ENCODE data around the gene MICB. TPM values are rescaled to one million over a fixed set of nuclear protein-coding genes. Genes with fewer than 3 reads are reported as not detected.

Gene MICB
- total RNA-seq, 1 experiment from 2014 or later = 37.0 TPM

DNA sequence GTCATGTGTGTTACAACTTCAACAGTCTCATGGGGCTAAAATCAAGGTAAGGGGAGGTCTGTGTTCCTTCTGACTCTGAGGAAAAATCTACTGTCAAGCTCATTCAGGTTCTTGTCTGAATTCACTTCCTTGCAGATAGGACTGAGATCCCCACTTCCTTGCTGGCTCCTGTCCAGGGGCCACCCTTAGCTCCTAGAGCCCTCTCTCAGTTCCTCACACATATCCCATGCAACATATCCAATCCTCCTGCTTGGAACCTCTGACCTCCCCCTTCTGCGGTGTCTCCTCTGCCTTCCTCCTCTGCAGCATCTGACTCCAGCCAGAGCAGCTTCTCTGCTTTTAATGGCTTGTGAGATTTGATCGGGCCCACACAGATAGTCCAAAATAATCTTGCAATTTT lies 27.1 kb upstream of the MICB start:
- Mint-ChIP-seq H3K27me3 (ENCODE audit: low read depth) (peaks cover 24% of the 10 kb centered on the region), H3K9me3 (no peaks in the 10 kb centered on the region), H3K36me3 (no peaks in the 10 kb centered on the region), H3K4me3 (no peak overlapping the region), H3K27ac (no peak overlapping the region), H3K4me1 (no peaks in the 10 kb centered on the region)
- CTCF ChIA-PET = interaction anchor here (0.6 to 1.3 kb wide), 2 partner anchors 9 to 29 kb away, joined by 3 read pairs; no protein-coding TSS in a partner anchor
- TF ChIP-seq ZNF396 (CRISPR knock-in tag; IDR thresholded peaks at IDR 0.05; ENCODE audit: borderline replicate concordance) (no peak), ZBTB43 (CRISPR knock-in tag; IDR thresholded peaks at IDR 0.05) (no peak)
- ATAC-seq (no peak), DNase-seq (ENCODE audit: low spot score) (no peak)
- POLR2A ChIA-PET = no interaction called here

- ATAC-seq = no peak
- Mint-ChIP-seq H3K4me1 (peaks cover 3% of the 10 kb centered on the region; the same call in 1 of the 2 replicates), H3K27me3 (ENCODE audit: low read depth) (peaks cover 24% of the 10 kb centered on the region), H3K27ac (no peak overlapping the region), H3K9me3 (no peaks in the 10 kb centered on the region), H3K4me3 (no peak overlapping the region), H3K36me3 (no peaks in the 10 kb centered on the region)
- ChIA-PET CTCF (interaction anchor here (1.3 kb wide), 1 partner anchor 30 kb away, joined by 3 read pairs; no protein-coding TSS in a partner anchor), POLR2A (no interaction called here)
- DNase-seq (ENCODE audit: low spot score) = no peak
- TF ChIP-seq ZSCAN18 (CRISPR knock-in tag; IDR thresholded peaks at IDR 0.05) (no peak), ZNF121 (CRISPR knock-in tag; IDR thresholded peaks at IDR 0.05) (no peak), ETV6 (CRISPR knock-in tag; IDR thresholded peaks at IDR 0.05) (no peak), GTF2I (CRISPR knock-in tag; conservative IDR thresholded peaks at IDR 0.05) (no peak), CBFB (CRISPR knock-in tag; IDR thresholded peaks at IDR 0.05; ENCODE audit: low read depth) (no peak), IRF1 (CRISPR knock-in tag; IDR thresholded peaks at IDR 0.05) (no peak), ELF4 (CRISPR knock-in tag; IDR thresholded peaks at IDR 0.05; ENCODE audit: low read depth) (no peak), SP1 (CRISPR knock-in tag; conservative IDR thresholded peaks at IDR 0.05) (no peak), NR3C1 (CRISPR knock-in tag; conservative IDR thresholded peaks at IDR 0.05; ENCODE audit: low read depth) (no peak), CREM (CRISPR knock-in tag; IDR thresholded peaks at IDR 0.05) (no peak), HMGXB4 (CRISPR knock-in tag; IDR thresholded peaks at IDR 0.05) (no peak)
- TF ChIP-seq, protein P1, sequence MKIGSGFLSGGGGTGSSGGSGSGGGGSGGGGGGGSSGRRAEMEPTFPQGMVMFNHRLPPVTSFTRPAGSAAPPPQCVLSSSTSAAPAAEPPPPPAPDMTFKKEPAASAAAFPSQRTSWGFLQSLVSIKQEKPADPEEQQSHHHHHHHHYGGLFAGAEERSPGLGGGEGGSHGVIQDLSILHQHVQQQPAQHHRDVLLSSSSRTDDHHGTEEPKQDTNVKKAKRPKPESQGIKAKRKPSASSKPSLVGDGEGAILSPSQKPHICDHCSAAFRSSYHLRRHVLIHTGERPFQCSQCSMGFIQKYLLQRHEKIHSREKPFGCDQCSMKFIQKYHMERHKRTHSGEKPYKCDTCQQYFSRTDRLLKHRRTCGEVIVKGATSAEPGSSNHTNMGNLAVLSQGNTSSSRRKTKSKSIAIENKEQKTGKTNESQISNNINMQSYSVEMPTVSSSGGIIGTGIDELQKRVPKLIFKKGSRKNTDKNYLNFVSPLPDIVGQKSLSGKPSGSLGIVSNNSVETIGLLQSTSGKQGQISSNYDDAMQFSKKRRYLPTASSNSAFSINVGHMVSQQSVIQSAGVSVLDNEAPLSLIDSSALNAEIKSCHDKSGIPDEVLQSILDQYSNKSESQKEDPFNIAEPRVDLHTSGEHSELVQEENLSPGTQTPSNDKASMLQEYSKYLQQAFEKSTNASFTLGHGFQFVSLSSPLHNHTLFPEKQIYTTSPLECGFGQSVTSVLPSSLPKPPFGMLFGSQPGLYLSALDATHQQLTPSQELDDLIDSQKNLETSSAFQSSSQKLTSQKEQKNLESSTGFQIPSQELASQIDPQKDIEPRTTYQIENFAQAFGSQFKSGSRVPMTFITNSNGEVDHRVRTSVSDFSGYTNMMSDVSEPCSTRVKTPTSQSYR (CRISPR knock-in tag; IDR thresholded peaks at IDR 0.05) = no peak
These were observed 26.2 kb upstream of the MICB start for GRCh38 chr6:31471711-31472110.

GRCh38 chr6:31472259-31472658 lies 25.7 kb upstream of the MICB start:
- no peak overlapping the region for H3K27ac Mint-ChIP-seq
- peaks cover 24% of the 10 kb centered on the region for H3K27me3 Mint-ChIP-seq (ENCODE audit: low read depth)
- H3K9me3 Mint-ChIP-seq = no peaks in the 10 kb centered on the region
- ATAC-seq = no peak
- peaks cover 3% of the 10 kb centered on the region; the same call in 1 of the 2 replicates for H3K4me1 Mint-ChIP-seq
- no peak for DNase-seq (ENCODE audit: low spot score)
- no peaks in the 10 kb centered on the region for H3K36me3 Mint-ChIP-seq
- CTCF ChIA-PET = no interaction called here
- H3K4me3 Mint-ChIP-seq = no peak overlapping the region
- POLR2A ChIA-PET = no interaction called here
- TF ChIP-seq, protein P2, sequence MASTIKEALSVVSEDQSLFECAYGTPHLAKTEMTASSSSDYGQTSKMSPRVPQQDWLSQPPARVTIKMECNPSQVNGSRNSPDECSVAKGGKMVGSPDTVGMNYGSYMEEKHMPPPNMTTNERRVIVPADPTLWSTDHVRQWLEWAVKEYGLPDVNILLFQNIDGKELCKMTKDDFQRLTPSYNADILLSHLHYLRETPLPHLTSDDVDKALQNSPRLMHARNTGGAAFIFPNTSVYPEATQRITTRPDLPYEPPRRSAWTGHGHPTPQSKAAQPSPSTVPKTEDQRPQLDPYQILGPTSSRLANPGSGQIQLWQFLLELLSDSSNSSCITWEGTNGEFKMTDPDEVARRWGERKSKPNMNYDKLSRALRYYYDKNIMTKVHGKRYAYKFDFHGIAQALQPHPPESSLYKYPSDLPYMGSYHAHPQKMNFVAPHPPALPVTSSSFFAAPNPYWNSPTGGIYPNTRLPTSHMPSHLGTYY (CRISPR knock-in tag; IDR thresholded peaks at IDR 0.05) = no peak
- TF ChIP-seq IRF2 (CRISPR knock-in tag; IDR thresholded peaks at IDR 0.05; ENCODE audit: borderline replicate concordance, low read depth) (no peak), FOXP1 (CRISPR knock-in tag; IDR thresholded peaks at IDR 0.05; ENCODE audit: borderline replicate concordance) (no peak), ZNF121 (CRISPR knock-in tag; IDR thresholded peaks at IDR 0.05) (no peak), NFE2L1 (CRISPR knock-in tag; IDR thresholded peaks at IDR 0.05) (no peak)
- TF ChIP-seq, protein P3, sequence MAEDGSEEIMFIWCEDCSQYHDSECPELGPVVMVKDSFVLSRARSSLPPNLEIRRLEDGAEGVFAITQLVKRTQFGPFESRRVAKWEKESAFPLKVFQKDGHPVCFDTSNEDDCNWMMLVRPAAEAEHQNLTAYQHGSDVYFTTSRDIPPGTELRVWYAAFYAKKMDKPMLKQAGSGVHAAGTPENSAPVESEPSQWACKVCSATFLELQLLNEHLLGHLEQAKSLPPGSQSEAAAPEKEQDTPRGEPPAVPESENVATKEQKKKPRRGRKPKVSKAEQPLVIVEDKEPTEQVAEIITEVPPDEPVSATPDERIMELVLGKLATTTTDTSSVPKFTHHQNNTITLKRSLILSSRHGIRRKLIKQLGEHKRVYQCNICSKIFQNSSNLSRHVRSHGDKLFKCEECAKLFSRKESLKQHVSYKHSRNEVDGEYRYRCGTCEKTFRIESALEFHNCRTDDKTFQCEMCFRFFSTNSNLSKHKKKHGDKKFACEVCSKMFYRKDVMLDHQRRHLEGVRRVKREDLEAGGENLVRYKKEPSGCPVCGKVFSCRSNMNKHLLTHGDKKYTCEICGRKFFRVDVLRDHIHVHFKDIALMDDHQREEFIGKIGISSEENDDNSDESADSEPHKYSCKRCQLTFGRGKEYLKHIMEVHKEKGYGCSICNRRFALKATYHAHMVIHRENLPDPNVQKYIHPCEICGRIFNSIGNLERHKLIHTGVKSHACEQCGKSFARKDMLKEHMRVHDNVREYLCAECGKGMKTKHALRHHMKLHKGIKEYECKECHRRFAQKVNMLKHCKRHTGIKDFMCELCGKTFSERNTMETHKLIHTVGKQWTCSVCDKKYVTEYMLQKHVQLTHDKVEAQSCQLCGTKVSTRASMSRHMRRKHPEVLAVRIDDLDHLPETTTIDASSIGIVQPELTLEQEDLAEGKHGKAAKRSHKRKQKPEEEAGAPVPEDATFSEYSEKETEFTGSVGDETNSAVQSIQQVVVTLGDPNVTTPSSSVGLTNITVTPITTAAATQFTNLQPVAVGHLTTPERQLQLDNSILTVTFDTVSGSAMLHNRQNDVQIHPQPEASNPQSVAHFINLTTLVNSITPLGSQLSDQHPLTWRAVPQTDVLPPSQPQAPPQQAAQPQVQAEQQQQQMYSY (CRISPR knock-in tag; IDR thresholded peaks at IDR 0.05) = no peak
